HG03280 (cell line): ENCODE results near the gene PLIN4.
A peak's percentile ranks its signal among the peaks of the same experiment; 100 is the strongest.

Source experiments
- ATAC-seq: cut with Tn5 transposase; IDR thresholded peaks from one replicate; pipeline ENCODE4 v1.9.1; 2021; ENCODE audit warnings: mild to moderate bottlenecking, moderate library complexity; ENCODE audit not compliant: unreplicated experiment

Gene PLIN4

DNA sequence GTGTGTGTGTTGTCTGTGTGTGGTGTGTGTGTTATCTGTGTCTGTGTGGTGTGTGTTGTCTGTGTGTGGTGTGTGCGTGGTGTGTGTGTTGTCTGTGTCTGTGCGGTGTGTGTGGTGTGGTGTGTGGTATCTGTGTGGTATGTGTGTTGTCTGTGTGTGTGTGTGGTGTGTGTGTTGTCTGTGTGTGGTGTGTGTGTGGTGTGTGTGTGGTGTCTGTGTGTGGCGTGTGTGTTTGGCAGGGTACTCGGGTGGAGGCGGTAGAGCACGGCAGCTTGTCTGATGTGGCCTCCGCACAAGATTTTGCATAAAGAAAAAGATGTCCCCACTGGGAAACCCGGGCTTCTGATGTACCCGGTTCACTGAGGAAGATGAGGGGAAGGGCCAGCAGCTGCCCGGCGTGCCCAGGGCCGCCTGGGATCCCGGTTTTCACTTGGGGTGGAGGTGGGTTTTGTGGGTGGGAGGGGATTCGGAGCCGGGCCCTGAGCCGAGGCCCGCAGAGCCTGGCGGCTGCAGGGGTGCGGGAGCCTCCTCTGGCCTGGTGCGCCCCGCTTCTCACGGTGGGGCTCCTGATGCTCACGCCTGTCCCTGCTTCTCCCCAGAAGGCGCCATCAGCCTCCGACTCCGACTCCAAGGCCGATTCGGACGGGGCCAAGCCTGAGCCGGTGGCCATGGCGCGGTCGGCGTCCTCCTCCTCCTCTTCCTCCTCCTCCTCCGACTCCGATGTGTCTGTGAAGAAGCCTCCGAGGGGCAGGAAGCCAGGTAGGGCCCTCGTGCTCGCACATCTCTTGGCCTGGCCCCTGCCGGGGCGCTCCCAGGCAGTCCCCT, 25.0 kb downstream of the PLIN4 start:
- no peak for ATAC-seq

DNA sequence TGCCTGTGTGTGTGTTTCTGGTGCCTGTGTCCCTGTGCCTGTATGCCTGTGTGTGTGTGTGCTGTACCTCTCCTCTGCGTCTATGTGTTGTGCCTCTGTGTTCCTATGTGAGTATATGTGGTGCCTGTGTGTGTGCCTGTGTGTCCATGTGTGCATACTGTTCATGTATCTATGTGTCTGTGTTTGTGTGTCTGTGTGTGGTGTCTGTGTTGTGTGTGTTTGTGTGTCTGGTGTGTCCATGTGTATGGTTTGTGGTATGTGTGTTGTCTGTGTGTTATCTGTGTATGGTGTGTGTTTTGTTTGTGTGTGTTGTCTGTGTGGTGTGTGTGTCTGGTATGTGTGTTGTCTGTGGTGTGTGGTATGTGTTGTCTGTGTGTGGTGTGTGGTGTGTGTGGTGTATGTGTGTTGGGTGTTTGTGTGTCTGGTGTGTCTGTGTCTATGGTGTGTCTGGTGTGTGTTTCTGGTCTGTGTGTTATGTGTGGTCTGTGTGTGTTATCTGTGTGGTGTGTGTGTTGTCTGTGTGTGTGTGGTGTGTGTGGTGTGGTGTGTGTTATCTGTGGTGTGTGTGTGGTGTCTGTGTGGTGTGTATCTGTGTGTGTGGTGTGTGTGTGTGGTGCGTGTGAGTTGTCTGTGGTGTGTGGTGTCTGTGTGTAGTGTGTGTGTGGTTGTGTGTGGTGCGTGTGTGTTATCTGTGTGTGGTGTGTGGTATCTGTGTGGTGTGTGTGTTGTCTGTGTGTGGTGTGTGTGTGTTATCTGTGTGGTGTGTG, 25.8 kb downstream of the PLIN4 start:
- ATAC-seq: no peak

DNA sequence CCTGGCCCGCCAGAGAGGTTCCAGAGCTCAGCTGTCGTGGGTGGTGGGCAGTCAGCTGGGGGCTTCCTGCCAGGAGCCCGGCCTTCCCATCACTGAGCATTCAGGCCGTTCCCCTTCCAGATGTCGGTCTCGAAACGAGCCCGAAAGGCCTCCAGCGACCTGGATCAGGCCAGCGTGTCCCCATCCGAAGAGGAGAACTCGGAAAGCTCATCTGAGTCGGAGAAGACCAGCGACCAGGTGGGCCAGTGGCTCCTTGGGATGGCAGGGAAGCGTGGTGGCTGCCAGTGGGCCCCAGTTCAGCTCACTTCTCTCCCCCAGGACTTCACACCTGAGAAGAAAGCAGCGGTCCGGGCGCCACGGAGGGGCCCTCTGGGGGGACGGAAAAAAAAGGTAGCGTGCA, 26.8 kb downstream of the PLIN4 start:
- ATAC-seq: no peak

DNA sequence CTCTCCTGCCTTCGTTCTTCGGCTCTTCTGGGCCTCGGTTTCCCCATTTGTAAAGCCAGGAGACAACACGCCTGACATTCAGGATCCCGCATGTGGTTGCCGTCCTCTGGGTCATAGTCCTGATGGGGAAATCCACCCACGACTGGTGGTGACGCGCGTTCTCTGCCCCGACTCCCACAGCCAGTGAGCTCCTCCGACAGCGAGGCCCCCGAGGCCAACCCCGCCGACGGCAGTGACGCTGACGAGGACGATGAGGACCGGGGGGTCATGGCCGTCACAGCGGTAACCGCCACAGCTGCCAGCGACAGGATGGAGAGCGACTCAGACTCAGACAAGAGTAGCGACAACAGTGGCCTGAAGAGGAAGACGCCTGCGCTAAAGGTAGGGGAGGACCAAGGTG, 29.8 kb downstream of the PLIN4 start:
- no peak for ATAC-seq

DNA sequence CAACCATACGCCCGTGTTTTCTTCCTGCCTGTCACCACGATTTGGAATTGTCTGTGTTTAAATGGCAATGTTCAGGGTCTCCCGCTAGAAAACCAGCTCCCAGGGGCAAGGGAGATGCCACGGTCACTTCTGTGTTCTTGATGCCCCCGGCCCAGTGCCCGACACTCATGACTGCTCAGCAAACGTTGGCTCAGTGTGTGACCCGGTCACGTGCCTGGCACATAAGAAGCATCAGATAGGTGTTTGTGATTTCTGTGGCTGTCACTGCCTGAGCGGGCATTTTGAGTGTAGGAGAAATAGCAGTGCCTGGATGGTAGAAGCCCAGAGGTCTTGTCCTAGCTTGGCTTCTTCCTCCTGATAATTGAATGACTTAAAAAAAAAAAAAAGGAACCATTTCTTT, 30.7 kb downstream of the PLIN4 start:
- ATAC-seq: no peak

DNA sequence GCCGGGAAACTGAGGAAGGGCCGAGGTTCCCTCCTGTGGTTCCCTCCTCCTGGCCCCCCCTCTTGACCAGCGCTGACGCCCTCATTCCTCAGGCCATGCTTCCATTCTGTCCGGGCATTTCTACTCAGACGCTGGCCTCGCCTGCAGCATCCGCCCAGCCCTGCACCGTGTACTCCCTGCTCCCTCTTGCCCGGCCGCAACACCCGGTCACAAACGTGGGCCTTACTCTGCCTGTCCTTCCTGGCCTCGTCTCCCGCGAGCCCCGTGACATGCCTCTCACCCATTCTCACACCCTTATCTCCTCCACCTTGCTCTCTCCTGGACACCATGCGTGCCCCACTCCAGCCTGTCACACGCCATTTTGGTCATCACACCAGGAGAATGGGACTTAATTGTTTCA, 34.9 kb downstream of the PLIN4 start:
- ATAC-seq: no peak

DNA sequence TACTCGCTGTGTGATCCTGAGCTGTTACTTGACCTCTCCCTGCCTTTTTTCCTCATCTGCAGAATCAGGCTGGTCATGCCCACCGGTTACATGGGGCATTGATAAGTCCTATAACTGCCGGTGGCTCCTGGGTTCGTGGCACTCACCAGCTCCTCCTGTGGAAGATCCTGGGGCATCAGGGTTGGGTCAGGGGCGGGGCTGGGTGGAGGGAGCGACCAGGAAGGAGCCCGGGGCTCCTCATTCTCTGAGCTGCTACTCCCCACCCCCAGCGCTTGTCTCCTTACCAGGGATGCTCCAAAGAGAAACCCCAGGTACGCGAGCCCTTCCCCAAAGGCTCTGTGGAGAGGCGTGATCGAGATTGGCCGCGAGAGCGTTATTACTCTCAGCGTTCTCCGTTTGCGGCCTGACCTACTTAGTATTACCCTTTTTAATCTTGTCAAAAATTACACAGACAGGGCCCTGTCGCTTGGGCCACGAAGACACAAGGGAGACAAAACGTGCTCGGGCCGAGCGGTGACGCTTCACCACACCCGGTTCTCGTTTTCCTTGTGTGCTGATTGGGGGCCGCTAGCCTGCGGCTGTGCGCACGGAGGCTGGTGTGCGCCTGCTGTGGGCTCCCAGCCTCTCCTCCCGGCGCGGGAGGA, 35.4 kb downstream of the PLIN4 start:
- no peak for ATAC-seq

DNA sequence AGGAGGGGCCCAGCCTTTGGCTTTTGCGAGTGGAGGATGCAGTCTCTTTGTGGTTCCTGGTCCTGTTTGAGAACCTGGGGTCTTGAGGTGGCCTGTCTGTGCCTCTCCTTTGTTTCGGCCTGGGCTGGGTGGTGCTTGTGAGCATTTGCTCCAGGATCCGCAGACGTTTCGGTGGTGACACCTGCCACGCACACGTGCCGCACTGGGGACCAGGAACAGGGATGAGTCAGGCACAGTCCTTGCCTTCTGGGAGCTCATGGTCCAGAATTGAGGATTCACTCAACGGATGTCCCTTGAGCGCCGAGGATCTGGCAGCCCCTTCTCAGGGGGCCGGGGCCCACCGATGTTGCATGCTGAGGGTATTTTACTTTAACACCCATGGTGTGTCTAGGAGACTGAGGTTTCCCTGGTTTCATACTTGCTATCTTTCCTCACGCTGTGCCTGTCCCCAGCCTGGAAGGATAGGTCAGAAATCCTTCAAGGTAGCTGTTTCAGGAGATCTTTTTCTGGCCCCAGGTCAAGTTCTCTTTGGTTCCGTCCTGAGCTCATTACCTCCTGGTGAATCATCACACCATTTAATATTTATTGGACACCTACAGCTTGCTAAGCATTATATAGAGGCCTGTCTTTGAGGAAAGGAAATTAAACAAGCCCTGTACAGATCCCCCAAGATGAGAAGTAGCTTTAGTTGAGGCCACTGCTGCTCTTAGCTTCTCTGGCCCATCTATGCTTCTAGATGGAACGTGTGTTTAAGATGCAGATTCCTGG, 41.1 kb downstream of the PLIN4 start:
- no peak for ATAC-seq

DNA sequence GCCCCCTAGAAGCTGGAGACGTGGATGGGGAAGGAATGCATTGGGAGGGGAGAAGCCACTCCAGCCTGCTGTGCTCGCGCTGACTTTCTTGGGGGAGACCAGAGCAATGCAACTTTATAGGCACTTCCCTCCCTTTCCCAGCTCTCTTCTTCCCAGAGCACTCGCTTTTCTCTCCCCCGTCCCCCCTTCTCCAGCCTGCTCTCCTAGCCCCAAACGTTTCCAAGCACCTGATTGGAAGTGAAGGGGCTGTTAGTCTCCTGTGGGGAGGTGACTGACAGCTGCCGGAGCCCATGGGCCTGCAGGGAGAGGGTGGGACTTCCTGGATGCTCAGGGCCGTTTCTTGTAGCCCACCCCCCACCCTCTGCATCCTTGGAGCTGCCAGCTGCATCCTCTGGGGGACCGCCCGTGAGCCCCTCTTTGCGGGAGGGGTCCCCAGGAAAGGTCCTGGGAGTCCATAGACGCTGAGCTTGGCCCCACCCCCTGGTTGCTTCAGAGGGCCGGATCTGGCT, 43.7 kb downstream of the PLIN4 start:
- no peak for ATAC-seq

DNA sequence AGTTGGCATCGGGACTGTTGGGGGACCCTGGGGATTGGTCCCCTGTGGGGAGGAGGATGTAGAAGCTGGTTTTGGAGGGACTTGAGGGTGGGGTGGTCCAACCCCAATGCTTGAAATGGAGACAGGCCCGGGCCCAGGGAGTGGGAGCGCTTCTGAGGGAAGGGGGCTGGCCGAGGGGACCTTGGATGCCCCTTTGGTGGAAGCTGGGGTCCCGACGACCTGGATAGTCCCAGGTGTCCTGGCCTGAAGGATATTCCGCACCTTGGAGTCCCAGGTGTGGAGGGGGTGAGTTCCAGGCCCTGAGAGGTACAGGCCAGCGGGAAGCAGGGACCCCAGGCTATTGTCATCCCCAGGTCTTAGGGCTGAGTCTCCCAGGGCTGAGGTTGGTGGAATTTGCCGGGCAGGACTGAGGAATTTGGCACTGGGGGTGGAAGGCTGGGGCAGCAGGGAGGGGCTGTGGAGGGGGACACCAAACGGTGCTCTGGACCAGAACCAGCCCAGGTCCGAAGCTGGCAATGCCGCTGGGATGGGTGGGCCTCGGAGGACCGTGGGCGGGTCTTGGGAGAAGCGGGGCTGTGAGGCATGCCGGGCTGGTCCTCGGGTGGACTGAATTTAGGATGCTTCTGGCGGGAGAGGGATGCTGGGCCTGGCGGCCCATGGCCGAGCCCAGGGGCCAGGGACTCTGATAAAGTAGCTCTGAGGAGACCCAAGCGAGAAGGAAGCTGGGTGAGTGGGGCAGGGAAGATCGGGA, 44.3 kb downstream of the PLIN4 start:
- ATAC-seq: no peak

DNA sequence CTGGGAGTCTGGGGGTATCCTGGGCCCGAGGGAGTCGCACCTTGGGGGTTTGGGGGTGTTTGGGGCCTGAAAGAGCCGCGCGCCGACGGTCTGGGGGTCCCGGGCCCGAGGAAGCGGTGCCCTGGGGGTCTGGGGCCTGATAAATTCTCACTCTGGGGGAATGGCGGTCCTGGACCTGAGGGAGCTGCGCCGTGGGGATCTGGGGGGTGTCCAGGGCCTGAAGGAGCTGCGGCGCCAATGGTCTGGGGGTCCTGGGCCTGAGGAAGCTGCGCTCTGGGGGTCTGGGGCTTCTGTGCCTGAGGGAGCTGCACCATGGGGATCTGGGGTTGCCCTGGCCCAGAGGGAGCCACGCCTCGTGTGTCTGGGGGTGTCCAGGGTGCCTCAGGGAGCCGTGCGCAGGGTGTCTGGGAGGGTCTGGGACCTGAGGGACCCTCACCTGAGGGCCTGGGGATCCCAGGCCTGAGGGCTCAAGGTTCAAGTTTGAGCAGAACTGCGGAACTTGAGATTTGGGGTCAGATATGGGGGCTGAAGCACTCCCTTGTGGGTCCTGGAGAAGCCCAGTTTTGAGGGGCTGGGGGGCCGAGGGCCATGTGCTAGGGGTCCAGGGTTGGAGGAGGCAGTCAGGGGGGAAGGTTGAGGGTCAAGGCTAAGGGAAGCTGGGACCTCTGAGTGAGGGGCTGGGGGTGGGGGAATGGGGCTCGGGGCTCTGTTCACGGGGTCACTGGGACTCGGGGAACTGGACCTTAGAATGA, 45.1 kb downstream of the PLIN4 start:
- ATAC-seq: no peak

DNA sequence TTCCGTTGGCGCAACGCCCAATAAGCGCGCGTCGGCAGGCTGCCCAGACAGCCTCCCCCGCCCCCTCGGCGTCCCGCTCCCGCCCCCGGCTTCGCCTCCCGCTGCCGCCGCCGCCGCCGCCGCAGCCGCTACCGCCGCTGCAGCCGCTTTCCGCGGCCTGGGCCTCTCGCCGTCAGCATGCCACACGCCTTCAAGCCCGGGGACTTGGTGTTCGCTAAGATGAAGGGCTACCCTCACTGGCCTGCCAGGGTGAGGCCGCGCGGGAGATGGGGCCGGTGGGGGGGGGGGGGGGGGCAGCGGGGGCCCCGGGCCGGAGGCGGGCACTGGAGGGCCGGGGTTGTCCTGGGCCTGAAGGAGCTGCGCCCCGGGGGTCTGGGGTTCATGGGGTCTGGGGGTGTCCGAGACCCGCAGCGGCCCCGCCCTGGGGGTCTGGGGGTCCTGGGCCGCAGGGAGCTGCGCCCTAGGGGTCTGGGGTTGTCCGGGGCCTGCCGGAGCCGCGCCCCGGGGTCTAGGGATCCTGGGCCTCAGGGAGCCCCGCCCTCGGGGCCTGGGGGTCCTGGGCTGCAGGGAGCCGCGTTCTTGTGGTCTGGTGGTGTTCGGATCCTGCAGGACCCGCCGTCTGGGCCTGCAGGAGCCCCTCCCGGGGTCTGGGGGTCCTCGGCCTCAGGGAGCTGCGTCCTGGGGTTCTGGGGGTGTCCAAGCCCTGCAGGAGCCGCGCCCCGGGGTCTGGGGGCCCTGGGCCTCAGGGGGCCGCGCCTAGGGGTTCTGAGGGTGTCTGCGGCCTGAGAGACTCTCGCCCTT, 45.9 kb downstream of the PLIN4 start, which contains the start of gene HDGFL2:
Gene HDGFL2 (plus strand): TSS at position 124 of the 801 bp plus-strand sequence. CDS start 54 bp downstream, at position 178.
- no peak for ATAC-seq

DNA sequence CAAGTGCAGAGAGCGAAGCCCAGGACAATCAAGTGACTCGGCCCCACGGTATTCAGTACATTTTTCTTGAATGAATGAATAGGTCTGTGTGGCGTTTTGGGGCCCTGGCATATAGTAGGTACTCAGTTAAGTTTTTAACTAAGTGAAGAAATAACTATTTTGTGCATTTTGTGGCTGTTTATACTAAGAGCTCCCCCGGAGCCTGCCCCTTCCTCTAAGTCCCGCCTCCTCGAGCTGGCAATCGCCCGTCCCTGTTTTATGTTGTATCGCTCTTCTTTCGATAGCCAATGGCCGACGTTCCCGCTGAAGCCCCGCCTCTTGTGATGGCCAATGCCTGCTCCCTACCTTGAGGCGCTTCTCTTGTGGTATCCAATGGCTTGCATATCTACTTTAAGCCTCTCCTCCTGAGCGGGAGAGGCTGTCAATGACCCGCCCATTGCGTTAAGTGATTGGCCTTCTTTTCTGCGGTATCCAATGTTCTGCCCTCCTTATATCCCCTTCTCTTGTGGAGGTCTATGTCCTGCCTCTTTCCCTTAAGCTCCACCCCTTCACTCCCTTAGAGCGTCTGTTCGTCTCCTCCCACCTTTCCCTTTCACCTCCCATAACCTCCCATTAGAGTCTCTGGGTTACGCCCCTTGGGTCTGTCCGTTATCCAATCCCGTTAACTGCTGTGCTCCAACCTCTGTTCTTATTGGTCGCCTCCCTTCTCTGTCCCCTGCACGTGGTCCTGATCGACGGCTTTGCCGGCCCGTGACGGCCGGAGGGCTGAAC, 46.7 kb downstream of the PLIN4 start:
- peak; percentile 85 for ATAC-seq

DNA sequence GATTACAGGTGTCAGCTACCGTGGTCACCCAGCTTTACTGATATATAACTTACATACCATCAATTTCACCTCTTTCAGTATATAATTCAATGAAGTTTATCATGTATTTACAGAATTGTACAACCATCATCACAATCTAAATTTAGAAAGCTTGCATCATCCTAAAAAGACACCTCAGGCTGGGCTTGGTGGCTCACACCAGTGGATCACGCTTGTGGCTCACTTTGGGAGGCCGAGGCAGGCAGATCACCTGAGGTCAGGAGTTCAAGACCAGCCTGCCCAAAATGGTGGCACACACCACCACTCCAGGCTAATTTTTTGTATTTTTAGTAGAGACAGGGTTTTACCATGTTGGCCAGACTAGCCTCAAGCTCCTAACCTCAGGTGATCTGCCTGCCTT, 50.5 kb downstream of the PLIN4 start:
- ATAC-seq: no peak

DNA sequence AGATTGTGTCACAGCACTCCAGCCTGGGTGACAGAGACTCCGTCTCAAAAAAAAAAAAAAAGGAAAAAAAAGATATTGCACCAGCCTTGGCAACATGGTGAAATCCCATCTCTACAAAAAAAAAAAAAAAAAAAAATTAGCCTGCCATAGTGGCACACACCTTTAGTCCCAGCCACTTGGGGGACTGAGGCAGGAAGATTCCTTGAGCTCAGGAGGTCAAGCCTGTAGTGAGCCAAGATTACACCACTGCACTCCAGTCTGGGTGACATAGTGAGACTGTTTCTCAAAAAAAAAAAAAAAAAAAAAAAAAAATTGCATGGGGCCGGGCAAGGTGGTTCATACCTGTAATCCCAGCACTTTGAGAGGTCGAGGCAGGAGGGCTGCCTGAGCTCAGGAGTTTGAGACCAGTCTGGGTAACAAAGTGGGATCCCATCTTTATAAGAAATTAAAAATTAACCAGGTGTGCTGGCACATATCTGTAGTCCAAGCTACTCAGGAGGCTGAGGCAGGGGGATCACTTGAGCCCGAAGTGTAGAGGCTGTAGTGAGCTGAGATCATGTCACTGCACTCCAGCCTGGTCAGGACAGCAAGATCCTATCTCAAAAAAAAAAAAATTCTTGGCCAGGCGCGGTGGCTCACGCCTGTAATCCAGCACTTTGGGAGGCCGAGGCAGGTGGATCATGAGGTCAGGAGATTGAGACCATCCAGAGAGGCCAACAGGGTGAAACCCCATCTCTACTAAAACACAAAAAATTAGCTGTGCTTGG, 53.3 kb downstream of the PLIN4 start:
- no peak for ATAC-seq

DNA sequence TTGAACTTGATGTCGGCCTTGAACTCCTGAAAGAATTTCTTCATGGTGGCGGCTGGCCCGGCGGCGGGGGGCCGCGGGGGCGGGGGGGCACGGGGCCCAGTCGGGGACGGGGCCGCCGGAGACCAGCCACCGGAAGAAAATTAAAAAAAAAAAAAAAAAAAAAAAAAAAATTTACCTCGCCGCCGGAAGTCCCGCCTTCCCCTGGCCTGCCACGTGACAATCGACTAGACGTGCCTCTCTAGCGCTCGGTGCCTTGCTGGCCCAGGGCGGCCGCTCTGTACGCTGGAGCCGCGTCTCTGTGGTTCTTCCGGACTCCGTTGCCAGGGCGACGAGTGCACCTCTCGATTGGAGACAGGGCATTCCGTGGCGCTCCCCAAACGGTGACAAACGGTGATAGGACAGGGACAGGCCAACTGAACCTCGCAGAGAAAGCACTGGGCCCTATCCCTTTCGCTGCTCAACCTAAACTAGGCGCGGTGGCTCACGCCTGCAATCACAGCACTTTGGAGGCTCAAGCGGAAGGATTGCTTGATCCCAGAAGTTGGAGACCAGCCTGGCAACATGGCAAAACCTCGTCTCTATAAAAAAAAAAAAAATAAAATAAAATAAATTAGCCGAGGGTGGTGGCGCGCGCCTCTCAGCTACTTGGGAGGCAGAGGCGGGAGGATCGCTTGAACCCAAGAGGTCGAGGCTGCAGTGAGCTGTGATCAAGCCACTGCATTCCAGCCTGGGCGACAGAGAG, 60.5 kb downstream of the PLIN4 start, which contains the start of gene UBXN6:
Gene UBXN6 (minus strand): TSS at position 141 of the 742 bp plus-strand sequence. CDS start 97 bp downstream, at position 44.
- ATAC-seq: peak; percentile 92
